Activated CD4-positive, alpha-beta T cell treated with anti-CD3 and anti-CD28 coated beads for 36 hours (primary cell): ENCODE data around the gene DCT. TPM values are rescaled to one million over a fixed set of nuclear protein-coding genes. Genes with fewer than 3 reads are reported as not detected.
"Not testable (repeated sequence)": the region's sequence is repeated elsewhere in the genome, so short reads cannot be mapped to it uniquely, and the experiment has no call there.

ENCODE experiments used
- ATAC-seq: fragments of 200-7000 bp; cut with Tn5 transposase; one replicate; pipeline ENCODE4 v1.10.0; 2021; ENCODE audit warnings: mild to moderate bottlenecking, moderate library complexity
- CTCF ChIA-PET: fragments of 350-600 bp; sonication (Branson Sonifier 250); formaldehyde crosslinking; loops from one replicate; lab custom pipeline; 2021; ENCODE audit warnings: antibody characterized with exemption; lab: Charles Lee
- POLR2A ChIA-PET: fragments of 350-600 bp; sonication (Branson Sonifier 250); formaldehyde crosslinking; loops from one replicate; lab custom pipeline; 2021; ENCODE audit warnings: antibody characterized with exemption, inconsistent platforms; lab: Charles Lee
- DNase-seq: peaks from one replicate; pipeline ENCODE4 v3.0.0-alpha.2; 2020
- H3K27ac Mint-ChIP-seq: one replicate; pipeline ENCODE4 v1.8.0; 2021; ENCODE audit warnings: mixed read lengths
- H3K27me3 Mint-ChIP-seq: one replicate; pipeline ENCODE4 v1.8.0; 2021; ENCODE audit warnings: mixed read lengths
- H3K36me3 Mint-ChIP-seq: one replicate; pipeline ENCODE4 v1.8.0; 2021; ENCODE audit warnings: low read depth, mixed read lengths
- H3K4me1 Mint-ChIP-seq: one replicate; pipeline ENCODE4 v1.8.0; 2021; ENCODE audit warnings: mixed read lengths
- H3K4me3 Mint-ChIP-seq: one replicate; pipeline ENCODE4 v1.8.0; 2021; ENCODE audit warnings: mild to moderate bottlenecking, moderate library complexity, mixed read lengths
- H3K9me3 Mint-ChIP-seq: one replicate; pipeline ENCODE4 v1.8.0; 2021; ENCODE audit warnings: low read depth, mixed read lengths
- intact Hi-C, 2 experiments: fragments of 100-400 bp; cut with DNase I in 1 of 2; cut with micrococcal nuclease in 1 of 2; formaldehyde crosslinking; loops; one replicate each; pipeline versions ENCODE4 v1.14.2 to v1.15.1; 2022 to 2024; cut with DNase I, micrococcal nuclease
- total RNA-seq, 2 experiments: library from RNA; stranded (reverse); gene quantifications; one replicate each; pipeline ENCODE4 v1.2.3, GENCODE V29; 2021

The DCT gene
- total RNA-seq = under 1 TPM; 0.12 to 0.14 TPM

DNA sequence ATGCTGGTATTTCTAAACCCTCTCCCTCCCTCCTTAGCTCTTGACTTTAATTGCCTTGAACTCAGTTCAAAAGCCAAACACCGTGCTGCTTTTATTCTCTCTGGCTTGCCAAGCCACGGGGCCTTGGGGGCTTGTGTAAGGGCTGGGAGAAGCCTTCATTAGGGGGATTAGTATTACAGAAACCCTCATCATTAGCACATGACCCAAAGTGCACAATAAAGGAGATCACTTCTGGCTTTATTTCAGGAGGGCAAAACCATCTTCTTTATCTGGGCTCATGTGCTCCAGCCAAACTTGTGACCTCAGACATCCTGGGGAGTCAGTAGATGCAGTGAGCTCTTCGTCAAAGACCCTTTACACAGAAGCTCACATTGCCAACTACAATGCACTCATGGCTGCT lies at the start of gene DCT:
Gene DCT, minus strand, starts transcription at position 67 of the 400 bp plus-strand sequence. CDS start 427 bp downstream, outside the sequence.
- CTCF ChIA-PET = interaction anchor here (1.4 kb wide), 1 partner anchor 19 kb away, joined by 5 read pairs; no protein-coding TSS in a partner anchor
- Mint-ChIP-seq H3K9me3 (no peaks in the 10 kb centered on the region), H3K36me3 (no peaks in the 10 kb centered on the region), H3K4me3 (no peak within 1 kb of the TSS), H3K27ac (no peak within 1 kb of the TSS), H3K4me1 (peaks cover 2% of the 10 kb centered on the region), H3K27me3 (no peaks in the 10 kb centered on the region)
- POLR2A ChIA-PET = no interaction called here
- ATAC-seq (no peak), DNase-seq (no peak)
- intact Hi-C loops = no loop called here

DNA sequence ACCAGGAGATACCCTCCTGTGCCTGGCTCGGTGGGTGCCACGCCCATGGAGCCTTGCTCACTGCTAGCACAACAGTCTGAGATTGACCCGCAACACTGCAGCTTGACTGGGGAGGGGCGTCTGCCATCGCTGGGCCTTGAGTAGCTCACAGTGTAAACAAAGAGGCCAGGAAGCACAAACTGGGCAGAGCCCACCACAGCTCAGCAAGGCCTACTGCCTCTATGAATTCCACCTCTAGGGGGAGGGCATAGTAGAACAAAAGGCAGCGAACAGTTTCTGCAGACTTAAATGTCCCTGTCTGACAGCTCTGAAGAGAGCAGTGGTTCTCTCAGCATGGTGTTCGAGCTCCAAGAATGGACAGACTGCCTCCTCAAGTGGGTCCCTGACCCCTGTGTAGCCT lies 47.5 kb upstream of the DCT start:
- H3K4me1 Mint-ChIP-seq, H3K27me3 Mint-ChIP-seq, CTCF ChIA-PET, intact Hi-C loops, H3K27ac Mint-ChIP-seq, DNase-seq, POLR2A ChIA-PET, H3K9me3 Mint-ChIP-seq, H3K4me3 Mint-ChIP-seq, H3K36me3 Mint-ChIP-seq, ATAC-seq: not testable (repeated sequence)

DNA sequence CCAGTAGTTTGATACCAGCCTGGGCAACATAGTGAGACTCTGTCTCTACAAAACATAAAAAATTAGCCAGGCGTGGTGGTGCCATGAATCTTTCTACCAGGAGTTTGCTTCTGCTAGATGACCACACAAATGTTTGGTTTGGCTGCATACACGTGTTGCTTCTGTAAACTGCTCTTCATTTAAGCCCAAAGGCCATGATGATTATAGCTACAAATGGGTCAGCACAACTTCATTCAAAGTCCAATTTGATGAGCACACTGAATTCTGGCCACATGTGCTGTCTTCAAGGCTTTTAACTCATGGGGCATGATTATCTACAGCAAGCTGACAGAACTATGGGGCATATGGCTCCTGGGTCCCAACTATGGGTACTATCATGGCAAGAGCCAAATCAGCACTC lies 46.3 kb upstream of the DCT start:
- no peaks in the 10 kb centered on the region for H3K4me1 Mint-ChIP-seq
- intact Hi-C loops = no loop called here
- H3K9me3 Mint-ChIP-seq = peaks cover 1% of the 10 kb centered on the region
- CTCF ChIA-PET = no interaction called here
- no peak overlapping the region for H3K27ac Mint-ChIP-seq
- H3K27me3 Mint-ChIP-seq = peaks cover 2% of the 10 kb centered on the region
- ATAC-seq = no peak
- no peak for DNase-seq
- POLR2A ChIA-PET = no interaction called here
- no peaks in the 10 kb centered on the region for H3K36me3 Mint-ChIP-seq
- H3K4me3 Mint-ChIP-seq = no peak overlapping the region

DNA sequence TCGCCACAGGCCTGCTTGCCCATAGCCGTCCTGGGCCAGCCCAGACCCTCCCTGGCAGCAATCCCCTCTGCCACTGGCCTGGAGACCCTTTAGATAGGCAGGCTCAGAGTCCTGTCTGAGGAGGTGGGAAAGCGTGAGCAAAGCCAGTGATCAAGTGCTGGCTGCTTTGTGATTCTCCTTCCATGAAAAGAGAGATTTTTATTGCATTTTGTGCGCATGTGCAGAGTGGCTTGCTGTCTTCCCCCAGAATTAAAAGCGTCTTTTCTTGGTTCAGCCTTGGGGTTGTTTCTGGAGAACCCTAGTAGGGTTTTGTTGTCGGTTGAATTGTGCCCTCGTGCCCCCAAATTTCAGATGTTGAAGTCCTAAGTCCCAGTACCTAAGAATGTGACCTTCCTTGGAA lies 44.9 kb upstream of the DCT start:
- ChIA-PET CTCF (no interaction called here), POLR2A (no interaction called here)
- intact Hi-C loops = no loop called here
- DNase-seq (no peak), ATAC-seq (no peak)
- peaks cover 2% of the 10 kb centered on the region for H3K27me3 Mint-ChIP-seq
- H3K9me3 Mint-ChIP-seq = peaks cover 1% of the 10 kb centered on the region
- no peaks in the 10 kb centered on the region for H3K36me3 Mint-ChIP-seq
- no peaks in the 10 kb centered on the region for H3K4me1 Mint-ChIP-seq
- no peak overlapping the region for H3K4me3 Mint-ChIP-seq
- H3K27ac Mint-ChIP-seq = no peak overlapping the region

DNA sequence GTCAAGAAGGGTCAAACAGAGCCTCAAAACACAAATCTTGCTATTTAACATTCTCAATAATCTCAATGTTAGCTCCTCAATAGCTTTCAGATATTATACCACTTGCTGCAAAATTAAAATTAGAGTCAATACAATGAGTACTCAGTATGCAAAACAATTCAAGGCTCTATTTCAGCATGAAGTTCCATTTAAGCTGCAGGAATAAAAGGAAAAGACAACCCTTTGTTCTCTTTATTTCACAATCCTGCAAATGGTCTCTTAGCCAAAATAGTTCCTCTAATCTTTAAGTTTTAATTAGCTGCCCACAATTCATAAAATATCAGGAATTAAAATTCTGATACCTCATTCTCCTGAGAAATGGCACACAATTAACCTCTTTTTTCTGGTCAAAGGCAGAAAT lies 40.5 kb upstream of the DCT start:
- no peaks in the 10 kb centered on the region for H3K9me3 Mint-ChIP-seq
- H3K27me3 Mint-ChIP-seq = peaks cover 2% of the 10 kb centered on the region
- ATAC-seq (no peak), DNase-seq (no peak)
- CTCF ChIA-PET = interaction anchor here (0.6 kb wide), 1 partner anchor 44 kb away, joined by 3 read pairs; no protein-coding TSS in a partner anchor
- POLR2A ChIA-PET = no interaction called here
- intact Hi-C loops = no loop called here
- no peak overlapping the region for H3K27ac Mint-ChIP-seq
- no peaks in the 10 kb centered on the region for H3K36me3 Mint-ChIP-seq
- H3K4me1 Mint-ChIP-seq = no peaks in the 10 kb centered on the region
- H3K4me3 Mint-ChIP-seq = no peak overlapping the region

DNA sequence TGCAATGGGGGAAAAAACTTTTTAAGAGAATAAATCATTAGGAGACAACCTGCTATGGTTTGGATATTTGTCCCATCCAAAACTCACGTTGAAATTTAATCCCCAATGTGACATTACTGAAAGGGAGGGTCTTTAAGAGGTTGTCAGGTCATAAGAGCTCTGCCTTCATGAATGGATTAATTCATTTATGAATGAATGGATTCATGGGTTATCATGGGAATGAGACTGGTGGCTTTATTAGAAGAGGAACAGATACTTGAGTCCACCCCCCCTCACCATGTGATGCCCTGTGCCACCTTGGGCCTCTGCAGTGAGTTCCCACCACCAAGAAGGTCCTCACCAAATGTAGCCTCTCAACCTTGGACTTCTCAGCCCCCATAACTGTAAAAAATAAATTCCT lies 37.0 kb upstream of the DCT start:
- Mint-ChIP-seq H3K9me3 (no peaks in the 10 kb centered on the region), H3K27ac (no peak overlapping the region), H3K4me3 (no peak overlapping the region), H3K4me1 (no peaks in the 10 kb centered on the region), H3K27me3 (peaks cover 2% of the 10 kb centered on the region), H3K36me3 (no peaks in the 10 kb centered on the region)
- ChIA-PET POLR2A (no interaction called here), CTCF (interaction anchor here (0.6 kb wide), 1 partner anchor 10 kb away, joined by 5 read pairs; no protein-coding TSS in a partner anchor)
- no peak for ATAC-seq
- no peak for DNase-seq
- intact Hi-C loops = no loop called here

DNA sequence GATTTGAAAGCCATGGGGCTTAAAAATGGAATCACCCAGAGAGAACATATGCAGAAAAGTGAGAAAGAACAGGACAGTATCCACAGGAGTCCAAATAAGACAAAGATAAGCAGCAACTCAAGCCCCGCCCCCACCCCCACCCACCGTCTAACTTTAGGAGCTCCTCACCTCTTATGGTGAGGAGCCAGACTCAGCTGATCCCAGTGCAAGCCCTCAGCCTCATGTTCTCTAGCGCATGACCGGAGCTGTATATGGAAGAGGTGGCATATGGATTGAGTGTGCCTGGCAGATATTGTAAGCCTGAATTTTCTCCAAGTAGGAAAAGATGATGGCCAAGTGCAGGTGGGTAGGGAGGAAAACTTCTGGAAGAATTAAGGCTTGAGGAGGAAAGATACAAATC lies 36.4 kb upstream of the DCT start:
- intact Hi-C loops = no loop called here
- DNase-seq (no peak), ATAC-seq (no peak)
- H3K4me3 Mint-ChIP-seq = no peak overlapping the region
- H3K9me3 Mint-ChIP-seq = no peaks in the 10 kb centered on the region
- H3K27ac Mint-ChIP-seq = no peak overlapping the region
- POLR2A ChIA-PET = no interaction called here
- no peaks in the 10 kb centered on the region for H3K4me1 Mint-ChIP-seq
- CTCF ChIA-PET = interaction anchor here (0.6 kb wide), 1 partner anchor 9 kb away, joined by 5 read pairs; no protein-coding TSS in a partner anchor
- no peaks in the 10 kb centered on the region for H3K36me3 Mint-ChIP-seq
- H3K27me3 Mint-ChIP-seq = peaks cover 4% of the 10 kb centered on the region

DNA sequence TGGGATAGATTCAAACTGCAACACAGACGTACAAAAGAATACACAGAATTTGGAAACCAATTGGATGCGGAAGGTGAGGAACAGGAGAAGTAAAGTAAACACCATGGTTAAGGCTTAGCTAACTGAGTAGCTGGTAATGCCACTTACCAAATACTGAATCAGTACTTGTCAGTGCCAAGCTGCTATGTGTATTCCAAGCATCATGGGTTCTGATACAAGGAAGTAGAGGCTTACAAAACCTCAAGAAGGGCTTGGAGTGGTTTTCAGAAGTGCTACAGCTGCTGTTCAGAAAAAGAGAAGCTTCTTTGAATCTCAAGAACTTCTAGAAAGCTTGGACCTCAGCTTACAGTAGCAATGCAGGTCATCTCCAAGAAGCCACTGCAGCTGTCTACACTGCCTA lies 35.9 kb upstream of the DCT start:
- Mint-ChIP-seq H3K27ac (no peak overlapping the region), H3K27me3 (peaks cover 7% of the 10 kb centered on the region), H3K4me1 (no peaks in the 10 kb centered on the region), H3K4me3 (no peak overlapping the region), H3K36me3 (no peaks in the 10 kb centered on the region), H3K9me3 (no peaks in the 10 kb centered on the region)
- DNase-seq (no peak), ATAC-seq (no peak)
- ChIA-PET CTCF (no interaction called here), POLR2A (no interaction called here)
- intact Hi-C loops = no loop called here

DNA sequence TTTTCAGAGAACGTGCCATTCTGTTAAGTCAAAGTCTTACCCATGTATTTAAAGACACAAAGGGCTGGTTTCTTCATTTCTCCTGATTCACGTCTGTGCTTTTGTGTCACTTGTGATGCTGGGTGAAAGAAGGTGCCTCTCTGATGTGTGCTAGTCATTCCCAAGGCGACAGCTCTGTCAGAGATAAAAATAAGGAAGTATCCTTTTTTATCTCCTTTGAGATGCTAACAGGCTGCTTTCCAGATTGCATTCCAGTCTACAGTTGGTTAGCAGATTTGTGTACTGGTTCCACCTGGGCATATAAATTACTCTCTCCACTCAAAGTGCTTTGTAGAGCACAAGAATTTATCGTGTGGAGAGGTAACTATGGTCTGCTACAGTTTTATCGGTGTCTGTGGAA lies 33.5 kb upstream of the DCT start:
- ChIA-PET POLR2A (no interaction called here), CTCF (no interaction called here)
- Mint-ChIP-seq H3K9me3 (no peaks in the 10 kb centered on the region), H3K36me3 (no peaks in the 10 kb centered on the region), H3K27ac (no peak overlapping the region), H3K4me3 (no peak overlapping the region), H3K4me1 (peaks cover 6% of the 10 kb centered on the region), H3K27me3 (peaks cover 7% of the 10 kb centered on the region)
- intact Hi-C loops = no loop called here
- ATAC-seq (no peak), DNase-seq (no peak)

DNA sequence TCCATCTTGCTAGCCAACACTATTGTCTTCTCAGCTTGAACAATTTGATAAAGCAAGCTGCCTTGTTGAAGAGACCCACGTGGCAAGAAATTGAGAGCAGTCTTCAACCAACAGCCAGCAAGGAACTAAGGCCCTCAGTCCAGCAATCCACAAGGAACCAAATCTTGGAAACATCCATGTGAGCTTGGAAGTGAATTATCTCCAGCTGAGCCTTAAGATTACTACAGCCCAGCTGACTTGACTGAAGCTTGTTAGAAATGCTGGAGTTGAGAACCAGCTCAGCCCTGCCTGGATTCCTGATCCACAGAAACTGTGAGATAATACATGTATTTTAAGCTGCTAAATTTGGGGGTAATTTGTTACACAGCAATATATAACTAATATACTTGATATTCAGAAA lies 26.2 kb upstream of the DCT start:
- intact Hi-C loops = no loop called here
- DNase-seq (no peak), ATAC-seq (no peak)
- Mint-ChIP-seq H3K9me3 (no peaks in the 10 kb centered on the region), H3K4me3 (no peak overlapping the region), H3K27me3 (peaks cover 4% of the 10 kb centered on the region), H3K27ac (no peak overlapping the region), H3K4me1 (peaks cover 12% of the 10 kb centered on the region), H3K36me3 (no peaks in the 10 kb centered on the region)
- CTCF ChIA-PET = no interaction called here
- POLR2A ChIA-PET = no interaction called here

DNA sequence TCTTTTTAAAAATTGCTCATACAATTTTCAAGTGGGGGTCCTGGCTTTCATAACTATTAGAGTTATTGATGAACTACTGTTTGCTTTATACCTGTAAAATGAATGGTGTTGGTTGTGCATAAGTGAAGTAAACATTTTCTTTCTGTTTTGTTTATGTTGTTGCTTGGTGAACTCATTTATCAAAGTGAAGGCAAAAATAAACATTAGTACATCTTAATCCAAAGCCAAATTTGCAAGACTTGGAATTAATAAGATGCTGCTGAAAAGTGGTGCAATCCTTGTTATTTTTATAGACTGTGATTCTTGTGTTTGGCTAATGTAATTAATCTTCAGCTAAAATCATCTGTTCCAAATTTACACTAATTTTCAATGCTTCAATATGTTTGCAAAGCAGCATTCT lies 24.4 kb upstream of the DCT start:
- no peaks in the 10 kb centered on the region for H3K36me3 Mint-ChIP-seq
- peaks cover 12% of the 10 kb centered on the region for H3K4me1 Mint-ChIP-seq
- POLR2A ChIA-PET = no interaction called here
- H3K4me3 Mint-ChIP-seq = no peak overlapping the region
- intact Hi-C loops = no loop called here
- CTCF ChIA-PET = no interaction called here
- no peaks in the 10 kb centered on the region for H3K9me3 Mint-ChIP-seq
- no peak for DNase-seq
- ATAC-seq = no peak
- H3K27me3 Mint-ChIP-seq = peaks cover 2% of the 10 kb centered on the region
- H3K27ac Mint-ChIP-seq = no peak overlapping the region

DNA sequence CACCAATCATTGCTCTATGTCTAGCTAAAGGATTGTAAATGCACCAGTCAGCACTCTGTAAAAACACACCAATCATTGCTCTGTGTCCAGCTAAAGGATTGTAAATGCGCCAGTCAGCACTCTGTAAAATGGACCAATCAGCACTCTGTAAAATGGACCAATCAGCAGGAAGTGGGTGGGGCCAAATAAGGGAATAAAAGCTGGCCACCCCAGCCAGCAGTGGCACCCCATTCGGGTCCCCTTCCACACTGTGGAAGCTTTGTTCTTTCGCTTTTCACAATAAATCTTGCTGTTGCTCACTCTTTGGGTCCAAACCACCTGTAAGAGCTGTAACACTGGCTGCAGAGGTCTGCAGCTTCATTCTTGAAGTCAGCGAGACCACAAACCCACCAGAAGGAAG lies 19.3 kb upstream of the DCT start:
- POLR2A ChIA-PET, H3K27ac Mint-ChIP-seq, DNase-seq, ATAC-seq, H3K4me1 Mint-ChIP-seq, H3K27me3 Mint-ChIP-seq, H3K36me3 Mint-ChIP-seq, intact Hi-C loops, H3K9me3 Mint-ChIP-seq, H3K4me3 Mint-ChIP-seq: not testable (repeated sequence)
- CTCF ChIA-PET = interaction anchor here (0.9 to 1.2 kb wide), 2 partner anchors 19 to 122 kb away, joined by 3 to 5 read pairs; partner anchors contain the start of gene DCT

DNA sequence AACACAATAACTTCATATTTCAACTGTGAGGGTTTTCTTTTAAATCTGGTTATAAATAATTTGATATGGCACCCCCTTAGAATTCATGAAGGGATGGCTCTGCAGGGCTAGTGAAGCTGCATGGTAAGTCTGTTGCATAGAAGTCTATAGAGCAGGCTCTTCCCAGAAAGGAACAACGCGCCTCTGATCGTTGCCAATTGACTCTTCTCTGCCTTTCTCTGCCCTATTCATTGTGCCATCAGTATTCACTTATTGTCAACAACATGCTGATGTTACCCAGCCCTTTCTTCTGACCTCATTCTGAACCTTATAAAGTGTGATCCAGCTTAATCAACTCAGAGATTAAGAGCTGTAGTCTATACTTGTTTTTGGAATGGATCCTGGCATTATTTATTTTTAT lies 16.3 kb upstream of the DCT start:
- H3K4me3 Mint-ChIP-seq = no peak overlapping the region
- no peaks in the 10 kb centered on the region for H3K27me3 Mint-ChIP-seq
- H3K4me1 Mint-ChIP-seq = no peaks in the 10 kb centered on the region
- no peak overlapping the region for H3K27ac Mint-ChIP-seq
- no peaks in the 10 kb centered on the region for H3K36me3 Mint-ChIP-seq
- H3K9me3 Mint-ChIP-seq = peaks cover 2% of the 10 kb centered on the region
- ATAC-seq (no peak), DNase-seq (no peak)
- CTCF ChIA-PET = no interaction called here
- POLR2A ChIA-PET = no interaction called here
- intact Hi-C loops = no loop called here
